ENCODE measurements around the gene TMEM178A. TPM values are rescaled to one million over a fixed set of nuclear protein-coding genes. Genes with fewer than 3 reads are reported as not detected.
"Not testable (repeated sequence)": the region's sequence is repeated elsewhere in the genome, so short reads cannot be mapped to it uniquely, and the experiment has no call there.

TMEM178A gene
- total RNA-seq, 1 experiment from 2014 or later, result not detected

- no peak for DNase-seq (ENCODE audit: extremely low read depth, low read depth)
These were observed 18.5 kb upstream of the TMEM178A start for GRCh38 chr2:39647104-39647765.

GRCh38 chr2:39648580-39648979, 17.1 kb upstream of the TMEM178A start:
- DNase-seq (ENCODE audit: extremely low read depth, low read depth), result no peak

DNA sequence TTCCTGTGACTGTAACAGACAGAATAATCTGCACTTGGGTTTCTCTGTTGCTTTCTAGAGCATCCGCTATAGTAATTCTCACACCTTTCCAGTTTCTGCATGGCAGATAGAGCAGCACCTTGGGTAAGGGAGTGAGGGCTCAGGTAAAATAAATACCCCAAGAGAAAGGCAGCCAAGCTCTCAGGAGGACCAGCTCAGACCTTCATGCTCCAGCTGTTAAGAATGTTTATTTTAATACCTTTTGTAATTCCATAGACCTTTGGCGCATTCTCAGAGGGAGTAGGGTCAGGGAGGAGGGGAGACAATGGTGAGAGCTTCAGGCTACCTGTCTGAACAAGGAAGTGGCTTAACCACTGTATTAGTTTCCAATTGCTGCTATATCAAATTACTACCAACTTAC, 16.2 kb upstream of the TMEM178A start:
- no peak for DNase-seq (ENCODE audit: extremely low read depth, low read depth)

DNA sequence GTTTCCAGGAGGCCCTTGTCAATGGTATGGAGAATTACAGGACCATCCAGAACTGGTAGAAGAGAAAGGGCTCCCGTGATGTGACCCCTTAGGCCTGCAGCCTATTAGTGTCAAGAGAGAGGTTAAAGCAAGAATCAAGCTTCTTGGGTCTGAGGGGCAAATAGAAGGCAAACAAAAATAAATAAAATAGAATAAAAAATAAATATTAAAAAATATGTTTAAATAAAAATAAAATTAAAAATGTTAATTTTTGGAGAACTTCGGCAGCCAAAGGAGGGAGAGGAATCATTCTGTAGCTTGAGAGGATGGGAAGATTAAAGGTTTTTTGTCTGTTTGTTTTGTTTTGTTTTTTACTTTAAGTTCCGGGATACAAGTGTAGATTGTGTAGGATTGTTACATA, 15.2 kb upstream of the TMEM178A start:
- no peak for DNase-seq (ENCODE audit: extremely low read depth, low read depth)

GRCh38 chr2:39656215-39656614, 9.5 kb upstream of the TMEM178A start:
- not testable (repeated sequence) for DNase-seq (ENCODE audit: extremely low read depth, low read depth)

DNA sequence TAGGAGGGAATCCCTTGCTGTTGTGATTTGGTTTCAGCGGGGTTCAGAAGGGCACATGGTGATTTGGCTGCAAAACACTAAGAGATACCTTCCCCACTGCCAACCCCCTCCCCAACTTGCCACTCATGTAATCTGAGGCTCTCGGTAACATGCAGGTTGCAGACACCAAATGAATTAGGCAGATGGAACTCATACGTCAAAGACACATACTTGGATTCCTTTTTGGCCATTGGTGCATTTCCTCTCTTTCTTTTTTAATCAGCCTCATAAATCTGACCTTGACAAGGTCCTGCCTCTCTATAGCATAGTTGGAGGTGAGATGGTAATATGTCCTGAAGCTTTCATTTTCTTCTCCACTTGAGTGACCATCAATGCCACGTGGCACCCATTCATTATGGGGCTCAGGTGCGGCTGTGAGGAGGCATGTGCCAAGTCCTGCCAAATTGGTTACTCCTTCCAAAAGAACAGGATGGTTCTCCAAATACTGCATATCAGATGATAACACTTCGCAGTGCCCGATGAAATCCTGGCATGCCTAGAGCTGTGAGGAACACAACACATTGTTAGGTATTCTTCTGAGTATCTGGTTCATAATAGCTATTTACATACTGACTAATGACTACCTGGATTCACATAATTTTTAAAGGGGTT, 8.3 kb upstream of the TMEM178A start:
- DNase-seq (ENCODE audit: extremely low read depth, low read depth), result no peak

DNA sequence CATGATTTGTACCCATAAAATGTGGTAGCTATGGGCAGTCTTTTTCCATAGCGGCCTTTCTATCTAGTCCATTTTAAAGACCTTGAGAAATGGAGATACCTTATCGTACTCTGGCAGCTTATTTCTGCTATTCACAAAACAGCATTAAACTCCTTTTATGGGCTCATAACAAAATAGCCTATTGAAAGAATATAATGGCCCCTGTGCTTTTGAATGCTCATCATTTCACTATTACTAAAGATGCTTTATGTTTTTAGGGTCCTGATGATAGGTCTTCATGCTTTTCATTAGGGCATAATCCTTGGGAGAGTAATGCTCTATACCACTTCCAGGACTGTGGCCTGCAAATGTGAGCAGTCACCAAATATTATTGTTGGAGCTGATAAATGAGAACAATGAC, 7.3 kb upstream of the TMEM178A start:
- no peak for DNase-seq (ENCODE audit: extremely low read depth, low read depth)

- no peak for DNase-seq (ENCODE audit: extremely low read depth, low read depth)
These were observed 5.7 kb upstream of the TMEM178A start for GRCh38 chr2:39659765-39660611.

- no peak for DNase-seq (ENCODE audit: extremely low read depth, low read depth)
These were observed 5.0 kb upstream of the TMEM178A start for GRCh38 chr2:39660612-39661236.

DNA sequence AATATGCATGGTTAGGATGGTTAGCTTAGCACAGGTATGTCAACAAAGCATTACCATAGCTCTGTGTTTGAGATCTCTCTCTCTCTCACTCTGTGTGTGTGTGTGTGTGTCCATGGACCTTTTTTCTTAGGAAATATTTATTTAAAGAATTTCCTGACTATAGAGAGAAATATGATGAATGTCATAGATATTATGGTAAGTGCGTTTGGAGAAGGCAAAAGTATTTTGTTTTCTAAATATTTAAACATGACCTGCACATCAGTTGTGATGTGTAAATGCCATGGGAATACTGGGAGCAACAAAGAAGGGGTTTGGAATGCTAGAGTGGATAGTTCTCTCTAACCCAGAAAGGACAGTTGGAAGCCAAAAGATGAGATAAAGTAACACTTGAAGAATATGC, 3.9 kb upstream of the TMEM178A start:
- DNase-seq (ENCODE audit: extremely low read depth, low read depth), result no peak

GRCh38 chr2:39663187-39663930, 2.4 kb upstream of the TMEM178A start:
- DNase-seq (ENCODE audit: extremely low read depth, low read depth), result no peak

- no peak for DNase-seq (ENCODE audit: extremely low read depth, low read depth)
These were observed 1.4 kb upstream of the TMEM178A start for GRCh38 chr2:39664232-39664887.

DNA sequence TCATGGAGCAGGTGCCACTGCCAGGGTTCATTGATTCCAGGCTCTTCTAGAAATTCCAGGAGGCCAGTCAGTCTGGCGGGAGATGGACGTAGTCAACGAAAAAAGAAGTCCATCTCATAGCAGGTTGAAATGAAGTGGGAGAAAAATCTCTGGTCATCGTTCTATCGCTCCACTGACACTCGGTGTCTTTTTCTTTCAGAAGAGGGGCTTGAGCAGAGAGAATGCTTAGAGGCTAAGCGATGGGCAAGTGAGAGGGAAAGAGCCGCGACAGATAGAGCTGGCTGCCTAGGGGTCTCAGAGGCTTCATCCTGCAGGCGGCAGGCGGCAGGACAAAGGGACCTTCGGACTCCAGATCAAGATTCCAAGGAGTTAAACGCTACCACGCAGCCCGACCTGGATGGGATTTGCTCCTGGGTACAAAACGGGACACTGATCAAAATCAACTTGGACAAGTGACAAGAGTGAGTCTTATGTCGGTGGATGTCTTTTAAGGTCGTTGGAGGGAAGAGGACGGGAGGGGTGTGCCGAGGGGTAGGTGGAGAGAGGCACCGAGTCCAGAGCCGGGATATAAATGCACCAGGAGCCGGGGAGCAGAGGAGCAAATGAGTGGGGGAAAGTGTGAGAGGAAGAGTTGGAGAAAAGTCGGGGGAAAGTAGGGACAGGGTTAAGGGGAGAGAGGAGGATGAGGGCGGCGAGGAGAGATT, 677 bp upstream of the TMEM178A start:
- DNase-seq (ENCODE audit: extremely low read depth, low read depth), result no peak

DNA sequence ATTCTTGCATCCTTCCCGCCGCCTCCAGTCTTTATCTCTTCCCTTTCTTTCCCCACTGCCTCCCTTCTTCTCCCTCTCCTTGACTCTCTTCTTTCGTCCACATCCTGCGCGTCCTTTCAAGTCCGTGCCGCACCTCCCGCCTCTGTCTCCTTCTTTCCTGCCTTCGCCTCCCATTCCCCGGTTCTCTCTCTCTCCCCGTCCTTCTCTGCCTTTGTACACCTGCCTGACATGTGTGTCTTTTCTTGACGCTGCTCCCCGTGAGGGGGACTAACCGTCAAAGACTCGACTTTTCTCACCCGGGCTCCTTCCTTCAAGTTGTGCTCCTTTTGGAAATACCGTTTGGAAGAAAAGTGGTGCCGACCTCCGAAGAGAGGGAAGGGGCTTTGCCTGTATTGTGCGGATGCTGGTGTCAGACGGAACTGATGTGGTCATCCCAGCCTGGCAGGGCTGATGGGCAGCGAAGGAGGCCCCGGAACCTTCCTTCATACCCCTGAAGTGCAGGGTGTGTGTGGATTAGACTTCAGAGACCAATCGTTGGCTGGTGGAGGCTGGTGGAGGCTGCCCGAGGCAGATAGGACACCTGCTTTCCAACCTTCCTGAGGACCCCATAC, 879 bp downstream of the TMEM178A start:
- DNase-seq (ENCODE audit: extremely low read depth, low read depth), result no peak

DNA sequence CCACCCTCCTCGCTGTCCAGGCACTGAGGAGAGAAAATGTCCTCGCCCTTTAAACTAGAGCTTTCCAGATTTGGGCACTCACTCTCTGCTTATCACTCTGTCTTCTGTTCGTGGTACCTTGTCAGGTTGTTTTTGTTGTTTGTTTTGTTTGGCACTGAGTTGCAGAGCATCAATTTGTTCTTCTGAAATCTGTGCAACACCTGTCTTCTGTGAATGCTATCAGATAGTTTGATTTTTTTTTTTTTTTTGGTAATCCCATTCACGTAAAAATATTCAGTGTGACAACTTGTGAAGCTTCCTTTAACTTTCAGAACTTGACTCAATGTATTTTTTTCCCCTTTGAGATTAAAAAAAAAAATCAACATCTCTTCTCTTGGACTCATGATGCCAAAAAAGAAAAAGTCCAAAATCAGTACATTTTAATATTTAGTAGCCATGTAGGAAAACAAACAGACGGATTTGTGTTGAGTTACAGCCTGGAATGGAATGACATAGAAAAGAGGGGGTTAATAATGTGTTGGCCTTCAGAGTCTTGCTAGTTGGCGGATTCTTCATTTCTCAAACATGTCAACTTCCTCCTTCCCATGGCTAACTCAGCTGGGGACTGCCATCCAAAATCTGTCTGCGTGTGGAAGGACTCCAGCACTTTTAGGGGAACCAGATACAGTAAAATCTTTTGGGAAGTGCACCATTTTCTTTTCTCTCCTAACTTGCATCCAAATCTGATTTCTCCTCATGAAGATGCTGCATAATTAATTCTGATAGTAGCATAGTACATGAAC, 1.6 kb downstream of the TMEM178A start:
- no peak for DNase-seq (ENCODE audit: extremely low read depth, low read depth)

- no peak for DNase-seq (ENCODE audit: extremely low read depth, low read depth)
These were observed 2.2 kb downstream of the TMEM178A start for GRCh38 chr2:39667886-39668276.

DNA sequence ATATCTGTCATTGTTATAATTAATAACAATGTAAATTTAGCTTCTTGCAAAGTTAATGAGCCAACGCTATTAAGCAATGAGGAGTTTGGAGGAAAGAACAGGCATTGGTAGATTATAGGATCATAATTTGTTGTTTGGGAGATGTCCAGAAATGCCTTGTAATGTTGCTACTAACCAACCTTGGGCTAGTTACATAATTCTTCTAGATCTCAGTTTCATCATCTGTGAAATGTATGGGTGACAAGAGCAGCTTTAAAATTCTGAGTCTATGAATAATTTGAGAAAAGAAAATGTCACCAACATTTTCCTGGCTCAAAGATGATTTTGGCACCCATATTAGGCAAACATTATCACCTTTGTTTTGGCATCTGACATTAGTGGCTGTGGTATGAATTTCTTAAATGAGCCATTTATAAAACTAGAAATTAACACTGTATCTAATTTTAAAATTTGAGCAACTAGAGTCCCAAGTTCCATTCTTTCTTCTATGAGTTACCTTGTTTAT, 2.9 kb downstream of the TMEM178A start:
- no peak for DNase-seq (ENCODE audit: extremely low read depth, low read depth)

- DNase-seq (ENCODE audit: extremely low read depth, low read depth), result no peak
These were observed 5.9 kb downstream of the TMEM178A start for GRCh38 chr2:39671604-39672003.

Data from NCI-H460 (cell line).